ENCODE data around the gene SORCS3.

GRCh38 chr10:104796823-104797222, 155.7 kb downstream of the SORCS3 start:
- TF ChIP-seq CTCF (IDR thresholded peaks at IDR 0.05; ENCODE audit: low read depth, low read length, missing input control) (no peak), MAX (IDR thresholded peaks at IDR 0.05) (no peak), ZBTB33 (IDR thresholded peaks at IDR 0.05) (no peak), YY1 (IDR thresholded peaks at IDR 0.05) (no peak), REST (IDR thresholded peaks at IDR 0.05) (no peak), RAD21 (IDR thresholded peaks at IDR 0.05) (no peak), SP1 (IDR thresholded peaks at IDR 0.05) (no peak), JUND (IDR thresholded peaks at IDR 0.05) (no peak), EGR1 (IDR thresholded peaks at IDR 0.05; ENCODE audit: low read depth in 2 of 2) (no peak), GABPA (IDR thresholded peaks at IDR 0.05 in 1 of 2, conservative IDR thresholded peaks at IDR 0.05 in 1 of 2) (no peak)
